ENCODE results near the gene ZBED3. TPM values are rescaled to one million over a fixed set of nuclear protein-coding genes. Genes with fewer than 3 reads are reported as not detected.
A peak's percentile ranks its signal among the peaks of the same experiment; 100 is the strongest.
"Not testable (repeated sequence)": the region's sequence is repeated elsewhere in the genome, so short reads cannot be mapped to it uniquely, and the experiment has no call there.

The ZBED3 gene, protein sequence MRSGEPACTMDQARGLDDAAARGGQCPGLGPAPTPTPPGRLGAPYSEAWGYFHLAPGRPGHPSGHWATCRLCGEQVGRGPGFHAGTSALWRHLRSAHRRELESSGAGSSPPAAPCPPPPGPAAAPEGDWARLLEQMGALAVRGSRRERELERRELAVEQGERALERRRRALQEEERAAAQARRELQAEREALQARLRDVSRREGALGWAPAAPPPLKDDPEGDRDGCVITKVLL
- 1 to 10 TPM; 2.0 TPM for total RNA-seq

DNA sequence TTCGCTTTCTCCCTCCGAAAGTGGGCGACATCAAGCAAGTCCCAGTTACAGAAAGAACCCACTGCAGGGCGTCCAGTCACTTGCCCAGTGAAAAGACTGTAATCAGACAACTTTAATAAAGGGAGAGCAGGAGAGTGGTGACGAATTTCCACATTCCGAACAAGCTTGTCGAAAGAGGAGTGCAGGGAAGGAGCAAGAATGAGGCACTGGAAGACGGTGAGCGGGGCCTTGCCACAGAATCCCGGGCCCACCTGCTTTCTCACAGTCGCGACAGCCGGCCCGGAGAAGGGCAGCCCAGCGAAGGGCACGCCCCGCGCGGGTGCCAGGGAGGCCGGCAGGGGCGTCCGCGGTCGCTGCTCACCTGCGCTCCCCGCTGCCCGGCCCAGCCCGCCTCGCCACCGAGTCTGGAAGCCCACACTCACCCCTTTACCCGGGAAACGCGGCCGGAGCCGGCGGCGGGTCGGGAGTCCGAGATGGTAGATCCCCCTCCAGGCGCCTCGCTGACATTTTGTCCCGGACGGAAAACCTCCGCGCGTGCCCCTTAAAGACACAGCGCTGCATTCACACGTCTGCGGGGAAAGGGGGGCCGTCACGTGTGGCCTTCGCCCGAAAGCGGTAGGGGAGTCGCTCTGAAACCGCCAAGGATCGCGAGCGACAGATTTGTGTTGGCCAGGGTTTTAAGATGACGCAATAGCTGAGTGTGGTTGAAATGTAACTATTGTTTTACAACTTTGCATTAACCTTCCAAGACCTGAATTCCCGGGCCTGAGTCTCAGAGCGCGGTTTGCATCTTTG is at the start of gene ZBED3:
TSS of gene ZBED3 (minus strand) at position 597 of the 795 bp plus-strand sequence. CDS start 9,407 bp downstream, outside the sequence.
- POLR2A ChIA-PET = interaction anchor here (0.5 to 2.0 kb wide), 2 partner anchors 15 to 56 kb away, joined by 3 to 8 read pairs; partner anchors contain the start of gene AGGF1
- DNase-seq (peak; percentile 70), ATAC-seq (peak; percentile 89)
- Mint-ChIP-seq H3K36me3 (ENCODE audit: low read depth) (peaks cover 2% of the 10 kb centered on the region), H3K27me3 (ENCODE audit: low read depth) (no peaks in the 10 kb centered on the region), H3K27ac (peak within 1 kb of the TSS; percentile 80), H3K4me3 (peak within 1 kb of the TSS; percentile 77), H3K9me3 (ENCODE audit: insufficient read depth) (no peaks in the 10 kb centered on the region), H3K4me1 (ENCODE audit: low read depth) (peaks cover 16% of the 10 kb centered on the region)
- CTCF ChIA-PET = interaction anchor here (0.9 to 3.5 kb wide), 4 partner anchors 10 to 405 kb away, joined by 3 to 34 read pairs (median 7); partner anchors contain the start of gene WDR41

DNA sequence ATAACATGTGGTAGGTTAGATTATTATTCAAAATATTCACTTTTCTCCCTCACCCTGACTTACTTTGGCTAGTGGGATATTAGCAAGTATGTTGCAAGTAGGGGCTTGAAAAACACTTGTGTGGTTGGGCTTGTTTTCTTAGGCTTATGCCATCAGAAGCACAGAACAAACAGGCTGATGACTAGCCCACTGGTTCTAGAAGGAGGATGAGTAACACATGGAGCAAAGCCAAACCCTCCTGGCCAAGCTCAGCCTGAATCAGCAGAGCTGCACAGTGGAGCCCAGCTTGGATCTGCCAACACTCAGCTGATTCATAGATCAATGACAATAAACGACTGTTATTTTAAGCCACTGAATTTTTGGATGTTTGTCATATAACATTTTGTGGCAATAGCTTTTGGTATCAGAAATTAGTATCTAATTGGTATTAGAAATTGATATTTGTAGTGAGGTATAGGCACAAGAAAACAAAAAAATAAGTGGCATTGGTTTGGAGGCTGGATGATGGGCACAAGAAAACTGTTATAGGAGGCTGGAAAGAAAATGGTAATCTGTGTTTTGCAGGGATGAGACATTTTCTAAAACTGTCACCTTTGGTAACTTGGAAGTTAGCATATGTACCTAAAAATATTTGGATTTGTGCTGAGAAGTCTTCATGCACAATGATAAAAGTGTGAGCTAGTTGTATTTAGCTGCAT is 46.1 kb upstream of the ZBED3 start:
- ChIA-PET POLR2A (no interaction called here), CTCF (interaction anchor here (0.6 to 1.8 kb wide), 2 partner anchors 13 to 435 kb away, joined by 3 to 8 read pairs; no protein-coding TSS in a partner anchor)
- H3K4me3 Mint-ChIP-seq = no peak overlapping the region
- peaks cover 4% of the 10 kb centered on the region for H3K27me3 Mint-ChIP-seq (ENCODE audit: low read depth)
- H3K4me1 Mint-ChIP-seq (ENCODE audit: low read depth) = no peaks in the 10 kb centered on the region
- H3K9me3 Mint-ChIP-seq (ENCODE audit: insufficient read depth) = no peaks in the 10 kb centered on the region
- DNase-seq (no peak), ATAC-seq (no peak)
- H3K36me3 Mint-ChIP-seq (ENCODE audit: low read depth) = no peaks in the 10 kb centered on the region
- no peak overlapping the region for H3K27ac Mint-ChIP-seq

DNA sequence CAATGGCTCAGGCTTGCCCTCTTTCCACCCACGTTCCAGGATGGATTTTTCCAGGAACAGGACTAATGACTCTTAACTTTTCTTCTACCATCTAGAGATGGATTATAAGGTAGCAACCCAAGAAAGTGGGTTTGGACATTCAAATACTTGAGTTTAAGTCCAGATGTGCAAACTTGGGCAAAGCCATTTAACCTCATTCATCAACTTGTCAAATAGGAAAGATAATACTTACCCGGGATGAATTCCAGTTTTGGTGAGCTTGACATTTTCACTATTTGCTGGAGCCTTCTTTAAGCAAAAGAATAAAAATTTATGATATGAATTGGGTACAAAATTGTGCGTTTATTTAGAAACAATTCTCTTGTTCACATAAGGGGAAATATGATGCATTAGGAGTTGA is 44.3 kb upstream of the ZBED3 start:
- ChIA-PET CTCF (interaction anchor here (1.5 kb wide), 1 partner anchor 16 kb away, joined by 3 read pairs; no protein-coding TSS in a partner anchor), POLR2A (no interaction called here)
- Mint-ChIP-seq H3K36me3 (ENCODE audit: low read depth) (no peaks in the 10 kb centered on the region), H3K4me1 (ENCODE audit: low read depth) (no peaks in the 10 kb centered on the region), H3K9me3 (ENCODE audit: insufficient read depth) (no peaks in the 10 kb centered on the region), H3K27ac (no peak overlapping the region), H3K27me3 (ENCODE audit: low read depth) (no peaks in the 10 kb centered on the region), H3K4me3 (no peak overlapping the region)
- ATAC-seq (no peak), DNase-seq (no peak)

DNA sequence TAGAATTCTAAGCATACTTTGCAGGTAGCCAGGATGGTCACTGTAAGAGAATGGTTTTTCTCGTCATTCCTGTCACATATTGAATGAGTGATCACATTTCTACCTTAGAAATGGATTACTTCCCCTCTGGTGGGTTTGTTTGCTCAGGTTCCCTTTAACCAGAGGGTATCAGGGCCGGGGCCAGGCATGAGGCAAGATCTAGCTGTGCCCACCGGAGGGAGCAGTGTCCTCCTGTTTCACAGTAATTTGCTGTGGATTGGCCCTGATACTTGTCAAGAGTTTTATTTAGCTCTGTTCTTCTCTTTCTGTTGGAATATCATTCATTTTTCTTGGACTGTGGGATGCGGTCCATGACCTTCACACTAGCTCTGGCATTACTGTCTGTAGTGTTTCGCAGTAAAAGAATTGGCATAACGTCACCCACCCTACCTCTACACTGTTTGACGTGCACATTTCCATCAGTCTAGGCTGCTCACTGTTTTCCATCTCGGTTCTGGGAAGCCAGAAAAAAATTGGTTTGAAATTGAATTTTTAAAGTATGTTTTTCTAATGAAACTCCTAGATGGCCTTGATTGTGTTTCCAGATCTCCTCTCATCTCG is 42.4 kb upstream of the ZBED3 start:
- Mint-ChIP-seq H3K27ac (no peak overlapping the region), H3K27me3 (ENCODE audit: low read depth) (no peaks in the 10 kb centered on the region), H3K4me1 (ENCODE audit: low read depth) (no peaks in the 10 kb centered on the region), H3K9me3 (ENCODE audit: insufficient read depth) (no peaks in the 10 kb centered on the region), H3K4me3 (no peak overlapping the region), H3K36me3 (ENCODE audit: low read depth) (no peaks in the 10 kb centered on the region)
- ChIA-PET CTCF (interaction anchor here (1.2 to 1.4 kb wide), 2 partner anchors 27 to 367 kb away, joined by 3 to 4 read pairs; no protein-coding TSS in a partner anchor), POLR2A (no interaction called here)
- ATAC-seq (no peak), DNase-seq (no peak)

DNA sequence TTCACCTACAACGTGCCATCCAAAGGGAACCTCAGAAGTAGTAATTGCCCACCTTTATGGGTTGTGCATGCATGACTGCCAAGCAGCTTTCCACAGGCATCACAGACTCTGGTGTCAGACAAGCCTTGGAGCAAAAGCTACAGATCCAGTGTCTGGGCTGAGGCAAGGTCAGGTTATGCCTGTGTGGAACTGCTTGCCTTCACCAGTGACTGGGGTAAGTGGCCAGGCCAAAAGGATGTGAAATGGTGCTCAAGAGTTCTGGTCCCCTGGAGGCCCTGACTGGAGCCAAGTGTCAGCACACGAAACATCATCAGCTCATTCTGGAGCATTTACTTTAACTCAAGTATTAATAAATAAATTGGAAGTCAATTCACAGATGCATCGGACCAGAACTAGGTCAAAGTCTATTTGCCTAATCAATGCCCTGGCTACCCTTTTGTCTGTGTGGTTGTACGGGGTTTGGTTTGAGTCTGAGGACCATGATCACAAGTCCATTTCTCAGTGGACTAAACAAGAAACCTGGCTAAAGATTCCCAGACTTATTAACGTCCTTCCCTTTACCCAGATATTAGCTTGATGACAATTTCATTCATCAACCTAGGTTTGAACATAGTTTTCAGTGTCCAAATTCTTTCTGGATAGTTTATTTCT is 41.5 kb upstream of the ZBED3 start:
- DNase-seq = no peak

DNA sequence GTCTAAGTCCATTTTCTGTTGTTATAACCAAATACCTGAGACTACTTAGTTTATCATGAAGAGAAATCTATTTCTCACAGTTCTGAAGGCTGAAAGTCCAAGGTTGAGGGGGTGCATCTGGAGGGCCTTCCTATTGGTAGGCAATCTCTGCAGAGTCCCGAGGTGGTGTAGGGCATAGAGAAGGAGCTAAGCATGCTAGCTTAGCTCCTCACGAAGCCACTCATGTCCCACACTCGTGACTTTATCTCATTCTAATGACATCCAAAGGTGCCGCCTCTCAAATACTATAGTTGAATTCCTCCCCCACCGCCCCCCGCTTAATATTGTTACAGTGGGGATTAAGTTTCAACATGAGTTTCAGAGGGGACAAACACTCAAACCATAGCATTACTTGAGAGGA is 36.0 kb upstream of the ZBED3 start:
- no peak for ATAC-seq
- H3K36me3 Mint-ChIP-seq (ENCODE audit: low read depth) = no peaks in the 10 kb centered on the region
- H3K27ac Mint-ChIP-seq = no peak overlapping the region
- H3K9me3 Mint-ChIP-seq (ENCODE audit: insufficient read depth) = no peaks in the 10 kb centered on the region
- POLR2A ChIA-PET = interaction anchor here (0.5 kb wide), 1 partner anchor 547 kb away, joined by 3 read pairs; no protein-coding TSS in a partner anchor
- CTCF ChIA-PET = no interaction called here
- no peak for DNase-seq
- H3K27me3 Mint-ChIP-seq (ENCODE audit: low read depth) = no peaks in the 10 kb centered on the region
- no peak overlapping the region for H3K4me3 Mint-ChIP-seq
- H3K4me1 Mint-ChIP-seq (ENCODE audit: low read depth) = no peaks in the 10 kb centered on the region

More for the DNA sequence above, 41.5 kb upstream of the ZBED3 start:
- Mint-ChIP-seq H3K36me3 (ENCODE audit: low read depth) (no peaks in the 10 kb centered on the region), H3K27ac (no peak overlapping the region), H3K27me3 (ENCODE audit: low read depth) (no peaks in the 10 kb centered on the region), H3K4me1 (ENCODE audit: low read depth) (no peaks in the 10 kb centered on the region), H3K9me3 (ENCODE audit: insufficient read depth) (no peaks in the 10 kb centered on the region), H3K4me3 (no peak overlapping the region)
- POLR2A ChIA-PET = no interaction called here
- CTCF ChIA-PET = no interaction called here
- ATAC-seq = no peak

DNA sequence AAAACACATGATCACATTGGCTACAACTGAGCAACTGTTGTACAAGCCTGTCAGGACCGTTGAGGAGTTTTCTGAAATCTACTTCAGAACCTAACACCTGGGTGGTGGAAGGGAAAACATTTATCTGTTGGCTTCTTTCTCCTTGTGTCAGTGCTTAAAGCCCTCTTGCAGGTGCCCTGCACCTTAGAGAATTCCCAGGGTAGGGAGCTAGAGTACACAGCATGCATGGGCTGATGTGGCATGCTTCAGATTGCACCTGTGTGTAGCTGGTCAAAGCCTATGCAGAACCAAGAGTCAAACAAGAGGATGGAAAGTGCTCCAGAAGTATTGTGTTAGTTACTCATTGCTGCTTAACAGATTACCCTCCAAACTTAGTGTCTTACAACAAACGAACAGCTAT is 33.6 kb upstream of the ZBED3 start:
- CTCF ChIA-PET = no interaction called here
- DNase-seq = no peak
- Mint-ChIP-seq H3K4me3 (no peak overlapping the region), H3K9me3 (ENCODE audit: insufficient read depth) (no peaks in the 10 kb centered on the region), H3K27me3 (ENCODE audit: low read depth) (peaks cover under 1% of the 10 kb centered on the region), H3K4me1 (ENCODE audit: low read depth) (no peaks in the 10 kb centered on the region), H3K36me3 (ENCODE audit: low read depth) (no peaks in the 10 kb centered on the region), H3K27ac (no peak overlapping the region)
- POLR2A ChIA-PET = no interaction called here
- ATAC-seq = no peak

DNA sequence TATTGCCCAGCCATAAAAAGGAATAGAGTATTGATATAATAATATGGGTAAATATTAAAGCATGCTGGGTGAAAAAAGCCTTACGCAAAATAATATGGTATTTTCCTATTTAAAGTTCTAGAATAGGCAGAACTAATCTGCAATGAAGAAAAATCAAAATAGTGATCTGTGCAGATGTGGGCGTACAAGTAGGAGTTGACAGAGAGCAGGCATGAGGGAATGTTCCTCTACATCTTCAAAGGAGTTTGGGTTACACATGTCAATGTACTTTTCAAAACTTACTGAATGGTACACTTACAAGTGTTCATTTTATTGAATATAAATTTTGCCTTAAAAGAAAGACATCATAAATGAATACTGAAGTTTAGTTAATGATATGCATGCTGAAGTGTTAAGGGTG is 33.0 kb upstream of the ZBED3 start:
- Mint-ChIP-seq H3K4me3 (no peak overlapping the region), H3K27me3 (ENCODE audit: low read depth) (peaks cover 6% of the 10 kb centered on the region), H3K27ac (no peak overlapping the region), H3K9me3 (ENCODE audit: insufficient read depth) (no peaks in the 10 kb centered on the region), H3K36me3 (ENCODE audit: low read depth) (no peaks in the 10 kb centered on the region), H3K4me1 (ENCODE audit: low read depth) (no peaks in the 10 kb centered on the region)
- ChIA-PET CTCF (no interaction called here), POLR2A (no interaction called here)
- ATAC-seq (no peak), DNase-seq (no peak)

DNA sequence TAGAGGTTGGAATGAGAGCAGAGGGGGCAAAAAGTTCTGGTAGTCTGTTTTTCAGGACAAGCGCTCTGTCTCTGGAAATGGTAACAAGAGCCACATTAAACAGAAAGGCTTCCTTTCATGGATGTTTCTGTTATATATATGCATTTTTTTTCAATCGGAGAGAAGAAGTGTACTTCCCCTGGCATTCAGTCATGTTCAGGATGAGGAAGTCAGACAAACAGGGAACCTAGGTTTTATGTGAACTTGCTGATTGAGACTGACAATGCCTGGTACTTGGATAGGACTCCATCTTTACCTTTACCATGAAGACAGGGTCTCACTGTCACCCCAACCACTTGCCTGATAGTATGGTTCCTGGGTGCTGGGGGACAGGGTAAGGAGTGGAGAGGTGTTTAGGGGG is 30.1 kb upstream of the ZBED3 start:
- Mint-ChIP-seq H3K4me3 (no peak overlapping the region), H3K9me3 (ENCODE audit: insufficient read depth) (no peaks in the 10 kb centered on the region), H3K4me1 (ENCODE audit: low read depth) (no peaks in the 10 kb centered on the region), H3K27me3 (ENCODE audit: low read depth) (peaks cover 9% of the 10 kb centered on the region), H3K27ac (no peak overlapping the region), H3K36me3 (ENCODE audit: low read depth) (no peaks in the 10 kb centered on the region)
- CTCF ChIA-PET = no interaction called here
- POLR2A ChIA-PET = no interaction called here
- DNase-seq (no peak), ATAC-seq (no peak)

DNA sequence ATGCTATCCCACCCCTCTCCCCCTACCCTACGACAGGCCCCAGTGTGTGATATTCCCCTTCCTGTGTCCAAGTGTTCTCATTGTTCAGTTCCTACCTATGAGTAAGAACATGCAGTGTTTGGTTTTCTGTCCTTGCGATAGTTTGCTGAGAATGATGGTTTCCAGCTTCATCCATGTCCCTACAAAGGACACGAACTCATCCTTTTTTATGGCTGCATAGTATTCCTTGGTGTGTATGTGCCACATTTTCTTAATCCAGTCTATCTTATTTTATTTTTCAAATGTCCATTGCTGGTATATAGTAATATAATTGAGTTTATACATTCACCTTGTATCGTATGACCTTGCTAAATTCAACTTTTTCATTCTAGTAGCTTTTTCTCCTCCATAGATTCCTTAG is 19.9 kb upstream of the ZBED3 start:
- DNase-seq; H3K36me3 Mint-ChIP-seq (ENCODE audit: low read depth); H3K27me3 Mint-ChIP-seq (ENCODE audit: low read depth); H3K4me3 Mint-ChIP-seq; H3K27ac Mint-ChIP-seq; POLR2A ChIA-PET; H3K4me1 Mint-ChIP-seq (ENCODE audit: low read depth); CTCF ChIA-PET; ATAC-seq; H3K9me3 Mint-ChIP-seq (ENCODE audit: insufficient read depth): not testable (repeated sequence)

DNA sequence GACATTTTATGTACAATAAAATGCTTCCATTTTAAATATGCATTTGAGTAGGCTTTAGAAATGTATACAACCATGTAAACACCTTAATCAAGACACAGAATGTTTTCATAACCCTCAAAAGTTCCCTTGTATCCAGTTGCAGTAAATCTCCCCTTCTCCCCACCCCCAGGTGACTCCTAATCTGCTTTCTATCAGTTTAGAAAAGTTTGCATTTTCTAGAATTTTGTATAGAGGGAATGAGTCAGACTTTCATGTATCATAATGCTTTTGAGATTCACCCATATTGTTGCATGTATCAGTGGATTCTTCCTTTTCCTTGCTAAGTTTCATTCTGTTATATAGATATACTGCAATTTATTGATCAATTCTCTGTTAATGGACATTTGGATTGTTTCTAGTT is 17.7 kb upstream of the ZBED3 start:
- CTCF ChIA-PET = no interaction called here
- POLR2A ChIA-PET = no interaction called here
- Mint-ChIP-seq H3K4me3 (no peak overlapping the region), H3K27ac (no peak overlapping the region), H3K9me3 (ENCODE audit: insufficient read depth) (peaks cover 6% of the 10 kb centered on the region), H3K4me1 (ENCODE audit: low read depth) (no peaks in the 10 kb centered on the region), H3K36me3 (ENCODE audit: low read depth) (no peaks in the 10 kb centered on the region), H3K27me3 (ENCODE audit: low read depth) (no peaks in the 10 kb centered on the region)
- ATAC-seq = no peak
- no peak for DNase-seq

Measured in activated CD8-positive, alpha-beta T cell treated with anti-CD3 and anti-CD28 coated beads, Interleukin-2, amount 10 ng/mL, durations not matched to agents 7 days and 5 days (primary cell).